ENCODE measurements around the gene ZNF507. TPM values are rescaled to one million over a fixed set of nuclear protein-coding genes. Genes with fewer than 3 reads are reported as not detected.

The ZNF507 gene
- total and polyA plus RNA-seq, 3 donors from 2014 or later = 40.5 to 53.0 (median 50.6) TPM

DNA sequence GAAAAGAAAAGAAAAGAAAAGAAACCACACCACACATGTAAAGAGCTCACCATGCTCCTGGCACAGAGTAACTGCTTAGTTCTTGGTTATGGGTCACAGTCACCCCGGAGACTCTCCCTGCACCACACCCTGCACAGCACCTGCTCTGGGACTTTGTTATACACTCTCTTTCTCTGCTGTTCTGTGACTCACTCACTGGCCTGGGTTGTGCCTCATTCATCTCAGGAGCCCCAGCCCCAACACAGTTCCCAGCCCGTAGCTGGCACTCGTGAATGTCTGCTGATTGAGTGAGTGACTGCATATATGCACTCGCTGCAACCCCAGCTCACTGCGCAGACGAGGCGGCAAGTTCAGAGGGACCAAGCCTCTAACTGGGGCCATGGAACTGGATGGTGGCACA, 22.9 kb upstream of the ZNF507 start:
- 90 to 95% methylated on average over 7 of the region's 7 CpGs for WGBS, 2 donors
- Histone ChIP-seq H3K9me3 (no peaks in the 10 kb centered on the region), H3K4me3 (no peak overlapping the region), H3K27me3 (no peaks in the 10 kb centered on the region), H3K27ac (no peak overlapping the region), H3K36me3 (ENCODE audit: low read depth, missing control alignments) (no peaks in the 10 kb centered on the region), H3K4me1 (no peaks in the 10 kb centered on the region)
- intact Hi-C loops (cut with DNase I; ENCODE audit: low total_unique reads) = no loop called here
- TF ChIP-seq, protein P1, sequence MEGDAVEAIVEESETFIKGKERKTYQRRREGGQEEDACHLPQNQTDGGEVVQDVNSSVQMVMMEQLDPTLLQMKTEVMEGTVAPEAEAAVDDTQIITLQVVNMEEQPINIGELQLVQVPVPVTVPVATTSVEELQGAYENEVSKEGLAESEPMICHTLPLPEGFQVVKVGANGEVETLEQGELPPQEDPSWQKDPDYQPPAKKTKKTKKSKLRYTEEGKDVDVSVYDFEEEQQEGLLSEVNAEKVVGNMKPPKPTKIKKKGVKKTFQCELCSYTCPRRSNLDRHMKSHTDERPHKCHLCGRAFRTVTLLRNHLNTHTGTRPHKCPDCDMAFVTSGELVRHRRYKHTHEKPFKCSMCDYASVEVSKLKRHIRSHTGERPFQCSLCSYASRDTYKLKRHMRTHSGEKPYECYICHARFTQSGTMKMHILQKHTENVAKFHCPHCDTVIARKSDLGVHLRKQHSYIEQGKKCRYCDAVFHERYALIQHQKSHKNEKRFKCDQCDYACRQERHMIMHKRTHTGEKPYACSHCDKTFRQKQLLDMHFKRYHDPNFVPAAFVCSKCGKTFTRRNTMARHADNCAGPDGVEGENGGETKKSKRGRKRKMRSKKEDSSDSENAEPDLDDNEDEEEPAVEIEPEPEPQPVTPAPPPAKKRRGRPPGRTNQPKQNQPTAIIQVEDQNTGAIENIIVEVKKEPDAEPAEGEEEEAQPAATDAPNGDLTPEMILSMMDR (IDR thresholded peaks at IDR 0.05) = no peak
- no peak for TF ChIP-seq POLR2A (IDR thresholded peaks at IDR 0.05)
- no peak for DNase-seq

DNA sequence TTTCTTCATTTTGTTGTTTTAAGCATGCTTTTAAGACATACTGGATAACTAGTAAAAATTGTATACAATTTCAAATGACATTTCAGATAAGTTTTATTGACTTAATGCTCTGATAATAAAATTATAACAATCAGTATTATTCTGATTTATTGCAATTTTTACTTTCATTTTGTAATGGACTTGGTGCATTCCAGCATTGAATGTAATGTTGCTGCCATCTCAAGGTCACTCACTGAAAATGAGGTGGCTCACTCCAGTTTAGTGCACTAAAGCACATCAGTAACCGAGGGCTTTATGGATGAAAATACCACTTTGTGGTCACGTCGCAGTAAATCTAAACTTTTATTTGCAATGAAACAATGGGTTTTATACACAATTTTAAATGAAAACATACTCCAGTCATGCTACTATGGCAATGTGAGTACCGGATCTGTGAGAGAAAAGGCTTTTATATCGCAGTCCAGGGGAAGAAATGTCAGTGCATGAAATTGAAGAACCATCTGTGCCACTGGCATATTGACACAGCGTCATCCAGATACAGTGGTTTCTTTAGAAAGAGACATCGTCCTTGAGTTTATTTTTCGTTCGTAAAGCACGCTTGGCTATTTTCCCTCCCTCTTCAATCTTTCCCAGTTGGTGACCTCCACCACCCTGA, 20.7 kb upstream of the ZNF507 start:
- no peak for DNase-seq
- intact Hi-C loops (cut with DNase I; ENCODE audit: low total_unique reads) = no loop called here

DNA sequence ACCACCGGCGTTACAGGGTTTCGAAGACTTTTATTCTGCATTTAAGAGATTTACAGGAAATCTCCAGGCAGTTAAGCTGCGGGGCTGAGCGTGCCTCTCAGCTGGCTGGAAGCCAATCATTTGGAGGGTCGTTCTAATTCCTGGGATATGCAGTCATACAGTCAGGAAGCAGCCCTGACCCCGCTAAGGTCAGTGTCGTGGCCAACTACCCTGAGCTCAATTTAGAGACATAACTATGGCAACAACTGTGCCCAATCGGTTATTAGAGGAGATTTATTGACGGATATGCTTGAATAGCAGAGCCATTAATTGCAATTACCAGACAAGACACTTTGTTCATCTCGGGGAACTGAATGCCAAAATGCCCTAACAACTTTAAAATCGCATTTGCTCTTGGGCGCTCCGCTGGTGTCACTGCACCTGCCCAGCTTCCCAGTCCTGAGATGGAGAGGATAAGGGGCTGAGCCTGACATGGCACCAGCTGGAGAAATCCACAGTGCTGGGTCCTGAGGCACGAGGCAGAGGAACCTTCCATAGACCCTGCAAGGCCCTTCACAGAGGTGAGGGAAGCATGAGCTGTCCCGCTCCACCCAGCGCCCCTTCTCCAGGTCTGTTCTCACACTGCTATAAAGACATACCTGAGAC, 15.1 kb upstream of the ZNF507 start:
- 64 to 68% methylated on average over 15 to 17 of the region's 17 CpGs for WGBS, 2 donors
- Histone ChIP-seq H3K4me3 (no peak overlapping the region), H3K4me1 (no peaks in the 10 kb centered on the region), H3K36me3 (ENCODE audit: low read depth, missing control alignments) (no peaks in the 10 kb centered on the region), H3K9me3 (no peaks in the 10 kb centered on the region), H3K27me3 (no peaks in the 10 kb centered on the region), H3K27ac (no peak overlapping the region)
- no peak for DNase-seq
- intact Hi-C loops (cut with DNase I; ENCODE audit: low total_unique reads) = no loop called here
- no peak for TF ChIP-seq POLR2A (IDR thresholded peaks at IDR 0.05)
- TF ChIP-seq, protein P1 (IDR thresholded peaks at IDR 0.05) = no peak

More for the DNA sequence above, 20.7 kb upstream of the ZNF507 start:
- Histone ChIP-seq H3K4me3 (no peak overlapping the region), H3K4me1 (no peaks in the 10 kb centered on the region), H3K27ac (no peak overlapping the region), H3K36me3 (ENCODE audit: low read depth, missing control alignments) (no peaks in the 10 kb centered on the region), H3K9me3 (no peaks in the 10 kb centered on the region), H3K27me3 (no peaks in the 10 kb centered on the region)
- TF ChIP-seq POLR2A (IDR thresholded peaks at IDR 0.05) = no peak
- TF ChIP-seq, protein P1 (IDR thresholded peaks at IDR 0.05) = no peak
- 66 to 69% methylated on average over 10 of the region's 10 CpGs for WGBS, 2 donors

DNA sequence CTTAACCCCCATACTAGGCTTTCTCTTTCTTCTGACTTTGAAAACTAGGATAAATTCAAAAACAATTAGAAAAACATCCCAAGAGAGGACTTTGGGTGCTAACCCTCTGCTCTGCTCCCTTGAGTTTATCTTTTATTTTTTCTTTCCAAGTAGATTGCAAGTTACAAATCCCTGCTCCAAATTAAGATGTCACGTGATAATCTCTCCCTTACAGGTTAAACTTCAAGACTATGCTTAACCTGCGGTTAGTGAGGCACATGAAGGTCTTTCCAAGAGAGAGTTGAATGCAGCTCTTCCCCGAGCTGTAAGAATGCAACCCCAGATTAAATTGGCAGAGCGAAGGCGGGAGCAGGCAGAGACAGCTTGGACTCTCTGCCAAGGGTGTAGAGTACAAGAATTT, 12.2 kb upstream of the ZNF507 start:
- Histone ChIP-seq H3K36me3 (ENCODE audit: low read depth, missing control alignments) (no peaks in the 10 kb centered on the region), H3K4me3 (no peak overlapping the region), H3K4me1 (no peaks in the 10 kb centered on the region), H3K27me3 (no peaks in the 10 kb centered on the region), H3K27ac (no peak overlapping the region), H3K9me3 (no peaks in the 10 kb centered on the region)
- intact Hi-C loops (cut with DNase I; ENCODE audit: low total_unique reads) = no loop called here
- no peak for DNase-seq
- WGBS, 2 donors = 62 to 68% methylated on average over 5 of the region's 5 CpGs
- TF ChIP-seq, protein P1 (IDR thresholded peaks at IDR 0.05) = no peak
- no peak for TF ChIP-seq POLR2A (IDR thresholded peaks at IDR 0.05)

Data from testis (tissue), 3 donors.